HG03108 (cell line): ENCODE measurements around the gene SOX5.
"Not testable (repeated sequence)": the region's sequence is repeated elsewhere in the genome, so short reads cannot be mapped to it uniquely, and the experiment has no call there.

Experiments used
- ATAC-seq: cut with Tn5 transposase; IDR thresholded peaks from one replicate; pipeline ENCODE4 v1.9.1; 2021; ENCODE audit warnings: moderate library complexity; ENCODE audit not compliant: unreplicated experiment

The SOX5 gene

GRCh38 chr12:23763724-23764123 lies 185.7 kb downstream of the SOX5 start:
- ATAC-seq: no peak

GRCh38 chr12:23760495-23760894 lies 189.0 kb downstream of the SOX5 start:
- ATAC-seq: no peak

- no peak for ATAC-seq
These were observed 190.9 kb downstream of the SOX5 start for GRCh38 chr12:23758608-23759007.

DNA sequence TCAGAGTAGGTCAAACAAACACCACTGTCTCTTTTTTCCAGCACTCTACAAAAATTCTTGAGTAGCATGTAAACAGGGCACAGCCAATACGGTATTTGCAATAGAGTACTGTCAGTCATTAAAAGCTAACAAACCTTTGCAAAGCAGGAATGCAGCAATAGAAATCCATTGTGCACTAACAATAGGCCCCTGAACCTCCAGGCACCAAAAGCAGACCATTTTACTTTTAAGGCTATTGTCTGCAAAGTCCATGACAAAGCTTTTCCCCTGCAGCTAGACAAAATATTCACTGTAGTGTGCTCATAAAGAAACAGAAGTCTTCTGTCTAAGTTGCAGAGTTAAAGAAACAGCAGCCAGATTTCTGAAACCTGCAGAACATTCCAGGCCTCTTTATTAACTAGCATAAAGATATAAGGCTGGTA lies 191.9 kb downstream of the SOX5 start:
- ATAC-seq: no peak

DNA sequence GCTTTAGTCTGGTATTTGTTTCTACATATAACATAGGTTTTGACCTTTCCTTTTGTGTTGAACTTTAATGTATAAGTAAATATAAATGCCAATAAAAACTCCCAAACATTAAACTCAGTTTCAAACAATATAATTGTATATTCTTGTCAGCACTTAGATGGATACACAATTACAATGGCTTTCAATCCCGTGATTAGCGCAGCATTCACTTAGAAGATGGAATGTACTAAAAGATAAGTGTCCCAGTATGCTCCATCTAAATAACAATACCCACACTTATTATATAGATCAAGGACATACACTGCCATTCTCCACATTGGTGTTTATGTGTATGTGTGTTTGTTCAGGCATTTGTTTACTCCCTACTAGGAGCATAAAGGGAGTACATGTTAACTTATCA lies 193.1 kb downstream of the SOX5 start:
- ATAC-seq: no peak

- no peak for ATAC-seq
These were observed 195.7 kb downstream of the SOX5 start for GRCh38 chr12:23753628-23754365.

DNA sequence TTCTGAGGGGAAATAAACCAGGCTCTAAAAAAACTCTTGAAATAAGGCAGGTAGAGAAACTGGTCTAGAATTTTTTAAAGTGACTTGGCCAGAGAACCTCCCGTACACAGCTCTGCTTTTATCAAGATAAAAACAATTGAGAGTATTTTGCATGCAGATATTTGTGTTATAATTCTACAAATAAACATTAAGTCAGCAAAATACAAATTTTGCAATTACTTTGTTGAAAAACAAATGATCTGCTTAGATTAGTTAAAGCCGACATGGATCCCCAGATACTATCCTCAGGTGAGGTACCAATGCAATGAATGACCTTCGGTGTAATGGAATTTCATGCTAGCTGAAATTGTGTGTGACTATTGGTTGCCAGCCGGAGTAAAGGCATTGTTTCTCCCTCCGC lies 197.2 kb downstream of the SOX5 start:
- ATAC-seq: no peak

DNA sequence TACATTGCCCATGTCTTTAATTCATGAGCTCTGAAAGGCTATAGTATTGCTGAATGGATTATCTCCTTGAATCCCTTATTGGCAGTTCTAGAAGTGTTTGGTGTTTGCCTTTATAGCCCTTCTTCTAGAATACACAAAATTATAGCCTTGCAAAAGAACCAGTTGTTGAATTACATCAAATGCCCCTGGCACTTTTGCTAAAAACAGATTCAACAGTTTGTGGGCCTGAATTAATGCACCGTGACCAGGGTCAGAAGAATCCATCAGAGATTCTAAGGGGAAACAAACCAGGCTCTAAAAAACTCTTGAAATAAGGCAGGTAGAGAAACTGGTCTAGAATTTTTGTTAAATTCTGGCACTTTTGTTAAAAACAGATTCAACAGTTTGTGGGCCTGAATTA lies 197.8 kb downstream of the SOX5 start:
- no peak for ATAC-seq

- ATAC-seq: no peak
These were observed 198.5 kb downstream of the SOX5 start for GRCh38 chr12:23750923-23751322.

GRCh38 chr12:23744696-23745095 lies 204.8 kb downstream of the SOX5 start:
- no peak for ATAC-seq

DNA sequence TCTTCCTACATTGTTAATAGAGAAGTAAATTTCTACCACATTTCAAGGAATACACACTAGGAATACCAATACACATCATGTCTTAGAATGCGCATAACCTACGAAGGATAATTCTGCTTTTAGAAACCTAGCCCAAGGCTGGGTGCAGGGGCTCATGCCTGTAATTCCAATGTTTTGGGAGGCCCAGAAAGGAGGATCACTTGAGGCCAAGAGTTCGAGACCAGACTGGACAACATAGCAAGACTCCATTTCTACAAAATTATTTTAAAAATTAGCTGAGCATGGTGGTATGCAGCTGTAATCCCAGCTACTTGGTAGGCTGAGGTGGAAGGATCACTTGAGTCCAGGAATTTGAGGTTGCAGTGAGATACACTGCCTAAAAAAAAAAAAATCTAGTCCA lies 206.9 kb downstream of the SOX5 start:
- no peak for ATAC-seq

- no peak for ATAC-seq
These were observed 218.0 kb downstream of the SOX5 start for GRCh38 chr12:23731493-23731892.

GRCh38 chr12:23731035-23731434 lies 218.4 kb downstream of the SOX5 start:
- no peak for ATAC-seq

GRCh38 chr12:23729359-23729758 lies 220.1 kb downstream of the SOX5 start:
- no peak for ATAC-seq

- ATAC-seq: no peak
These were observed 222.8 kb downstream of the SOX5 start for GRCh38 chr12:23726646-23727045.

- no peak for ATAC-seq
These were observed 226.8 kb downstream of the SOX5 start for GRCh38 chr12:23722655-23723054.

DNA sequence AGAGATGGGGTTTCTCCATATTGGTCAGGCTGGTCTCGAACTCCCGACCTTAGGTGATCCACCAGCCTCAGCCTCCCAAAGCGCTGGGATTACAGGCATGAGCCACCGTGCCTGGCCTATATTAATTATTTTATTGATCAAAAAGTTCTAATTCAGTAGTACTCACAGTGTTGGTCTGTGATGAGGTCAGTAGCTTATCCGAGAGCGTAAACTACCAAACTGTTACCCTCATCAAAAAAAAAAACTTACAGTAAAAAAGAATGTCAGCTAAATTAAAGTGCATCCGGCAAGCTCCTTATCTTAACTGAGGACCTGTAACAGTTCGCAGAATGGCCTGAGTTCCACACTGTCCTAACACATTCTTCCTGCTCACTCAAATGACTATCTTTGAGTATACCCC lies 228.2 kb downstream of the SOX5 start:
- ATAC-seq: no peak

- ATAC-seq: no peak
These were observed 230.0 kb downstream of the SOX5 start for GRCh38 chr12:23719493-23719892.

DNA sequence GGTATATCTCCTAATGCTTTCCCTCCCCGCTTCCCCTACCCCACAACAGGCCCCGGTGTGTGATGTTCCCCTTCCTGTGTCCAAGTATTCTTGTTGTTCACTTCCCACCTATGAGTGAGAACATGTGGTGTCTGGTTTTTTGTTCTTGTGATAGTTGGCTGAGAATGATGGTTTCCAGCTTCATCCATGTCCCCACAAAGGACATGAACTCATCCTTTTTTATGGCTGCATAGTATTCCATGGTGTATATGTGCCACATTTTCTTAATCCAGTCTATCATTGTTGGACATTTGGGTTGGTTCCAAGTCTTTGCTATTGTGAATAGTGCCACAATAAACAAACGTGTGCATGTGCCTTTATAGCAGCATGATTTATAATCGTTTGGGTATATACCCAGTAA lies 239.1 kb downstream of the SOX5 start:
- ATAC-seq: not testable (repeated sequence)

DNA sequence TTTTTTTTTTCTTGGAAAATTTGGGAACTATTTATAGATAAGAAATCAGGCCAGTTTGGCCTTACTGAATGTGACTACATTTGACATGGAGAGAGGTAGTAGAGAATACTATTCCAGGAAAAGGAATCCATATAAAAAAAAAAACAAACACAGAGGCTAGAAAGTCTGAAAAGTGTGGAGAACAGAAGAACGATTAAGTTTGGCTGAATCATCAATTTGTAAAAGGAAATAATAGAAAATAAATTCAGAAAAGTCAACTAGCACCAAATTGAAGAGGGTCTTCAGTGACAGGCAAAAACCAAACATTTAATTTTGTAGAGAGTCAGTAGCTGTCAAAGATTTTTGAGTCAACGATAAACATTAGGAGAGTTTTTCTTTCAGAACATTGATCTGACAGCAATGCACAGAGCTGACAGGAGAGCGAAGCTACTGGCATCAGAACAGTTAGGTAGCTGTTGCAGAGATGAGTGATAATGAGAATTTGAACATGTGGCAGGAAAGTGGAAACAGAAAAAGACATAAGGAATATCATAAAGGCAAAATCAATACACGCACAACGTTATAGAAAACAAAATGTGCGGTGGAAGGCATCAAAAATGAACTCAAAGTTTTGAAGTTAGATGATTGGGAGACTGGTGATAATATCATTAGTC lies 241.2 kb downstream of the SOX5 start:
- no peak for ATAC-seq

GRCh38 chr12:23707270-23707669 lies 242.2 kb downstream of the SOX5 start:
- no peak for ATAC-seq
